ENCODE data around the gene AHRR.
"Not testable (repeated sequence)": the region's sequence is repeated elsewhere in the genome, so short reads cannot be mapped to it uniquely, and the experiment has no call there.

Gene AHRR

DNA sequence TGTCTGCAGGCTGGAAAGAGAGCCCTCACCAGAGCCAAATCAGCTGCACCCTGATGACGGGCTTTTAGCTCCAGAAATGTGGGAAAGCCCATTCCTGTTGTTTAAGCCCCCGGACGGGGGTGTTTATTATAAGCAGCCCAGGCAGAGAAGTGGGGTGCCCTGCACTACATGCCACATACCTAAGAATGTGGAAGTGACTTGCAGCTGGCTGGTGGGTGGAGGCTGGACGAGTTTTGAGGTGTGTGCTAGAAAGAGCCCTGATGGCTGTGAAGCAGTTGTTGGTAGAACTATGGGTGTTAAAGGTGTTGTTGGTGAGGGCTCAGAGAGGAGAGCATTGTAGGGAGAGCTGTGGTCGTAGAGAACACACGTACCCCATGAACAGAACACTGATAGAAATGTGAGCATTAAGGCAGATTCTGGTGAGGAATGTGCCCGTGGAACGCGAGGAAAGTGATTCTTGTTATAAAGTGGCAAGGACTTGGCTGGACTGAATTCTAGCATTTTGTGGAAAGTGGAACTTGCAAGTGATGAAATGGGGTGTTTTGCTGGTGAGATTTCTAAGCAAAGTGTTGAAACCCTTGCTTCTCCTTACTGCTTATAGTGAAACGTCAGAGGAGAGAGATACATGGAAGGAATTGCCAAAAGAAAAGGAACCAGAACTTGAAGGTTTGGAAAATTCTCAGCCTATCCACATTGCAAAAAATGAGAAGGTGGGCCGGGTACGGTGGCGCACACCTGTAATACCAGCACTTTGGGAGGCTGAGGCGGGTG lies 38.9 kb downstream of the AHRR start:
- in situ Hi-C loops (cut with MboI; ENCODE audit: low sequenced_read_pairs), result no loop called here

GRCh38 chr5:362189-362588 lies 40.7 kb downstream of the AHRR start:
- in situ Hi-C loops (cut with MboI; ENCODE audit: low sequenced_read_pairs), result no loop called here

GRCh38 chr5:362978-363765 lies 41.7 kb downstream of the AHRR start:
- in situ Hi-C loops (cut with MboI; ENCODE audit: low sequenced_read_pairs), result no loop called here

DNA sequence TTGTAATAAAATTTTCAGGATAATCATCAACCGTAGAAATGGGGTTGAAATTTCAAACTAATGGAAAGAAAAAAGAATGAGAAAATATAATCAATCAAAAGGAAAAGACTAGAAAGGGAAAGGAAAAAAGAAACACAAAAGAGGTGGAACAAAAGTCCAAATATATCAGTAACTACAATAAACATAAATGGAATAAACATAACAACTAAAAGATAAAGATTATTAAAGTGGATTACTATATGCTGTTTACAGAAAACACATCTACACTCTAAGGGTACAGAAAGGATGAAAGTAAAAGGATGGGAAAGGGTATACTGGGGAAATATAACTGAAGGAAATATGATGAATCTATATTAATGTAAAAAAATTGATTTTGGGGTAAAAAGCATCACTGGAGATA lies 43.0 kb downstream of the AHRR start:
- in situ Hi-C loops (cut with MboI; ENCODE audit: low sequenced_read_pairs), result no loop called here

- in situ Hi-C loops (cut with MboI; ENCODE audit: low sequenced_read_pairs), result no loop called here
Measured at GRCh38 chr5:366541-367357, 45.2 kb downstream of the AHRR start.

- in situ Hi-C loops (cut with MboI; ENCODE audit: low sequenced_read_pairs), result no loop called here
Measured at GRCh38 chr5:367358-368130, 46.0 kb downstream of the AHRR start.

- in situ Hi-C loops (cut with MboI; ENCODE audit: low sequenced_read_pairs), result no loop called here
Measured at GRCh38 chr5:368183-369084, 46.9 kb downstream of the AHRR start.

GRCh38 chr5:369151-369868 lies 47.8 kb downstream of the AHRR start:
- in situ Hi-C loops (cut with MboI; ENCODE audit: low sequenced_read_pairs), result no loop called here

- in situ Hi-C loops (cut with MboI; ENCODE audit: low sequenced_read_pairs), result not testable (repeated sequence)
Measured at GRCh38 chr5:369869-370236, 48.3 kb downstream of the AHRR start.

DNA sequence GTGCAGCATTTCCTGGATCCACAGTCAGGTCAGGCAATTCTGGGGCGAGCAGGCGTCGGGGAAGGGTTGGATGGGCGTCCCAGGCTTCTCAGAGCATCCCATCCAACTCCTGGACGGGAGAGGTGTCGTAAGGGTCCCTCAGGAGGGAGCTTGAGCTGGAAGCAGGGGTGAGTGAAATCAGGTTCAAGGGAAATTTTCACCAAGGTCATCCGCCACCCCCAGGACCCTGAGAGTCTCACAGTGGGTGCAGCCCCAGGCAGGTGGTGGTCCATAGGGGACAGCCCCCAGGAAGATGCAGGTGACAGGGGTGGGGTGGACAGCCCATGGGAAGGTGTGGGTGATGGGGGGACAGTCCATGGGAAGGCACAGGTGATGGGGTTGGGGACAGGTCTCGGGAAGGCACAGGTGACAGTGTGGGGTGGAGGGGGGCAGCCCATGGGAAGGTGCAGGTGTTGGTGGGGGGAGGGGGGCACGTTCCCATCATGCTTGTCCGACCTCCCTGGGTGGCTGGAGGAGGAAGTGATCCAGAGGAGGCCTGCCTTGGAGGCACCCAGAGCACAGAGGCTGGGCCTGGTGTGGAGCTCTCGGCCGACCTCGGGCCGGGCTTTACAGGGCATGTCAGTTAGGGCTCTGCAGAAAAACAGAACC lies 48.9 kb downstream of the AHRR start:
- in situ Hi-C loops (cut with MboI; ENCODE audit: low sequenced_read_pairs), result no loop called here

DNA sequence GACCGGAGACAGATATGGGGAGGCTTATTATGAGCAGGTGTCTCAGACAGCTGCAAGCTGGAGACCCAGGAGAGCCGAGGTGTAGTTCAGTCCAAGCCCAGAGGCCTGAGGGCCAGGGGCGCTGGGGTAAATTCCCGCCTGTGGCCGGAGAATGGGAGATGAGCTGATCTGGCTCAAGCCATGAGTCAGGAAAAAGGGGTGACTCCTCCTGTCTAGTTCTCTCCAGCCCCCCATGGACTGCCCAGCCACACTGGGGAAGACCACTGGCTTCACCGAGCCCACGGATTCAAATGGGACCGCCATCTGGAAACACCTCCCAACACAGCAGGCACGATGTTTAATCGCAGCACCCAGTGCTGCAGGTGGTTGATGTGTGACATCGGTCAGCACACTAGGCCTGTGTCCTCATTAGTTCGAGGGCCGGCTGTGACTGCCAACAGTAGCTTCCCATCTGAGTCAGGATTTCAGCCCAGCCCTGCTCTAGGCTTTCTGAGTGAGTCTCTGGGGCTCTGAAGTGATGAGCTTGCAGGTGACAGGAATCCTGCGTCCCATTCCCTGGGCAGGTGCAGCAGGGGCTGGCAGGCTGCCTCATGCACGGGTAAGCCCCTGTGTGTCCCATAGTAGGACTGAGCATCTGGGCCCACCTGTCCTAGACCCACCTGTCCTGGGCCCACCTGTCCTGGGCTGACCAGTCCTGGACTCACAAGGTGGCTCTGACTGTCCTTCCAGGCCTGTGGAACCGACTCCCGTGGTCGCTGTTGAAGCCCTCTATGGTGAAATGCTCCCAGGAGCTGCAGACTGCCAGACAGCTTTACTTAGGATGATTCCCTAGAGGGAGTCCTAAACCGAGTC lies 49.7 kb downstream of the AHRR start:
- in situ Hi-C loops (cut with MboI; ENCODE audit: low sequenced_read_pairs), result no loop called here

DNA sequence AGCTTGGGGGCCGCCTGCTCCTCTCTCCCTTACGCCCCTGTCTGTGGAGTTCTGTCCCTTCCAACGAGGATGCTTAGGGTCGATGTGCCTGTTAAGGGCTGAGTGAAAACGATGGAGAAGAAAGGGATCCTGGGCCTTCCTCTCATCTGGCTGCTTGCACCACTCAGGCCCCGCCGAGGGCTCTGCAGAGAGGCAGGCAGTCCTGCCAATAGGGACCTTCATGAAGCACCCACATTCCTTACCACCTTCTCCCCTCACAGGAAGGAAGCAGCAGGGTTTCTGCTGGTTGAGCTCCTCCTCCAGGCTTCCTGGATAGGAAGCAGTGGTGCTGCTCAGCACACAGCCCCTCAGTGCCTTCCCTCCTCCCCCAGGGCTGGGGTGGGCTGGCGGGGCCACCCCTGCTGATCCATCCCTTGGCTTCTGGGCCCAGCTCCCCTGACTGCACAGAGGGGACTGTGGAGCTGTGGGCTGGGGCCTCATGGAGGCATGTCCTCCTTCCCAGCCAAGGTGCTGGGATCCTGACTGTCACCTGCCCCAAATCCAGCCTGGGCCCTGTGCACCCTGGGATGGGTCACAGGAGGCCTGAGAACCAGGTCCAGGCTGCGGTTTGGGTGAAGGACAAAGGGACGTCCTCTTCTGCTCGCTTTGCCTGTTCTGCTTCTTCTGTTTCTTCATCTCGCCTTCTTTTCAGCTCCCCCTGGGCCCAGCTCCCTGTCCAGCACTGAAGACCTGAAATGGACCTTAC lies 50.5 kb downstream of the AHRR start:
- in situ Hi-C loops (cut with MboI; ENCODE audit: low sequenced_read_pairs), result no loop called here

DNA sequence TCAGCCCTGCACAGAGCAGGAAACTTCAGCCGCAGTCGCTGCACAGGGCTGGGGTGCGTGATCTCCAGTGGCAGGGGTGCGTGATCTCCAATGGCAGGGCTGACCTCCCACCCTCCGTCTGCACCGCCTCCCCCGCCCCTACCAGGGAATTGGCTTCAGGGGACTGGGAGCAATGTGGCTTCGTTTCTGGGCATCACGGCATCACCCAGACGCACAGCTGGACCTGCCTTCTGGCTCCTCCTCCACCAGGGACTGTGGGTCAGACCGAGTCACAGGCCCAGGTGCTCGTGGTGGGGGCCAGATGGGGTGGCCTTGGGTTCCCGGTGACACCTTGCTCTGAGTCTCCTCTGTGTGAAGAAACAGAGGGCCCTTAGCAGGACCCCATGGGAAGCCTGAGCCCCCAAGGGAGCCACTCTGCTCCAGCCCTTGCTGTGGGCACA lies 51.1 kb downstream of the AHRR start:
- in situ Hi-C loops (cut with MboI; ENCODE audit: low sequenced_read_pairs), result no loop called here

DNA sequence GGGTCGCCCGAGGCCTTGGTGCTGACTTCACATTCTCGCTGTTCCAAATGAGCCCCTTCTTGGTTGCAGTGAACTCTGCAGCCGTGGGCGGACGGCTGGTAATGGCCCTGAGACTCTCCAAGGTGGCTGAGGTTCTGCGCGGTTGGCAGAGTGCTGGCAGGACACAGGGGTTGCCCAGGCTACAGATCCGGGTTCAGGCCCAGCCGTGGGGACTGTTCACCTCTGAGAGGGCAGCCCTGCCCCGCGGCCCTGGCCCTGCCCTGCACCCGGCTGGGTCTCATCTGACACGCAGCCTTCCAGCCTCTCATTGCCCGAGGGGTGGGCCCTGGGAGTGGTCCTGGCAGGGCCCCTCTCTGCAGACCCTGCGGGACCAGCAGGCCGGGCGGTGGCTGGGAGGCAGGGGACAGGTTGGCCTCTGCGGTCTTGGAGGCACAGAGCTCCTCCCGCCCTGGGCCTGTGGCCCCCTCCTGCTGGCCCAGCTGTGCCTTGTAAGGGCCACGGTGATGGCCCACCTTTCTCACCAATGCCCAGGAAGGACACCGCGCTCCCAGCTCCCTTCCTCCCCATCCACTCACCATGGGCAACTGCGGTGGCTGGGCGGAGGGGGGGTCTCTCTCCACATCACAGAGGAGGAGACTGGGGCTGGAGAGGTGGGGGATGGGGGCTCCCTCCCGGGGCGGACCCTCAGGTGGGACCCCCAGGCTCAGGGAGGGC lies 51.6 kb downstream of the AHRR start:
- in situ Hi-C loops (cut with MboI; ENCODE audit: low sequenced_read_pairs), result no loop called here

DNA sequence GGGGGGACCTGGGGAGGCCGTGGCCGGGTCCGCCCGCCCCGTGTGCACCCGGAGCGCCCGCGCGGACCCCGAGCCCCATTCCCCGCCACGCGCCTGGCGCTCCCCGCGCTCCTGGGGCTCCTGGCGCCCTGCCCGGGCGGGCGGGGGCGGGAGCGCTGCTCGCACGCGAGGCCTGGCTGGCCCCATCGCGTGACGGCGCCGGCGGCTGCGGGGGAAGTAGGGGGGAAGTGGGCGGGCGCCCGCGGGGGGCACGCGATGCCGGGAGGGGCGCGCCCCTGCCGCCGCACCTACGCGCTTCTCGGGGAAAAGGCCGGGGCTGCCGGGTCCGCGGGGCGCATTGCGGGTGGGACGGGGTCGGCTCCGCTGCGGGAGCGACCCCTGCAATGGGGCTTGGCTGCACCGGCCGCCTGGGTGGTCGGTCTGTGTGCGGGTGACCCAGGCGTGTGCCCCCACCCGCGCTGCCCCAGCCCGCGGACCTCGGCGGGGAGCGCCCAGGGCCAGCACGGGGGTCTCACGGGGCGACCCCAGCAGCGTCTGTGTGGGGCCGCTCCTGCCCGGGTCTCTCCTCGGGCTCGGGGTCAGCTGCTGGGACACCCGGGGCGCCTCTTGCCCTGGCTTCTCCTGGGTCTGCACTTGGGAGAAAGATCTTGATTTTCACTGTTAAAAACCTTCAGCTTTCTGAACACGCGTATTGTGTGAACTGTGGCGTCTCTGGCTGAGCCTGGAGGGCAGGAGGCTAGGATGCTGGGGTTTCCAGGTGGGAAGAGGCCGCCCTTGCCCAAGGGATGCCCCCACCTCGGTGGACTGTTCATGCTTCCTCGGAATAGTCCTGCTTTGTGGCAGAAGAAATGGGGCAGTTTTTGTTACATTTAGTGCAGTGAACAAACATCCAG lies 52.4 kb downstream of the AHRR start:
- in situ Hi-C loops (cut with MboI; ENCODE audit: low sequenced_read_pairs), result no loop called here

Data from HL-60/S4 treated with phorbol 12-myristate 13-acetate at 8.2 ng/mL for 4 days and 3 days (cell line).